ENCODE results near the gene PTGIS. TPM values are rescaled to one million over a fixed set of nuclear protein-coding genes. Genes with fewer than 3 reads are reported as not detected.

The PTGIS gene
- polyA plus RNA-seq, 2 of the 4 experiments (the other 2 are of a cell fraction) = 0.03 to 0.04 TPM

DNA sequence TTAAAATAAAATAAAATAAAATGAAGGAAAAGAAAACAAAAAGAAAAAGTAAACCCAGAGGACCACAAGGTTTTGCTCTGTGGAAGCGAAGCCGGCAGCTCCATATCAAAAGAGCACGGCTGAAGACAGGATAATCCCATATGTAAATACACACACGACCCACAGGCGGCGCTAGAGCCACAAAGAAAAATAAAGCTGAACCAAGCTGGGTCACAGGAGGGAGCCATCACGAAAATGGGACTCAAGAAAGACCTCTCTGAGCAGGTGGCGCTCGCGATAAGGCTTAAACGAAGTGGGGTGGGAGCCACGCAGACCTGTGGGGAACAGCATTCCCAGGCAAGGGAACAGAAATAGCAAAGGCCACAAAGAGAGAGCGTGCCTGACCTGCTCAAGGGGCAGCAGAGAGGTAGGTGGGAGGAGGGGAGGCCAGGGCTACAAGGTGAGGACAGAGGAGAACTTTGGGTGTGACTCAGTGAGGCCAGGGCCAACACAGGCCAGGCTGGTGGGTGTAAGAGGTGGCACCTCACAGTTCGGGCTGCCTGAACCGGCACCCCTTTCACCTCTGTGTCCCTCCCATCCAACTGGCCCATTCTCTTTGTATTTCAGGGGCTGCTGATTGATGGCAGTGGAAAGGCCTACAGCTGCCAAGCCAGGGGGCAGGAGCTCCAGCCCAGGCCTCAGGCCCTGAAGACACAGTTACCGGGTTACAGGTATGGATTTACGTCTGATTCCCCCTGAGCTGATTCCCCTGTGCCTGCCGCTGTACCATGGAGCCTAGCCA lies 26.0 kb downstream of the PTGIS start:
- DNase-seq (ENCODE audit: low read depth in 1 of 2, low spot score in 1 of 2) = peak; percentile 81 to 87
- FAIRE-seq = no peak
- no peak overlapping the region for H3K4me3 ChIP-seq
- peak overlapping the region; percentile 48 to 61; a peak in 5 of 6 replicates for H3K27ac ChIP-seq
- TF ChIP-seq SMC3 (IDR thresholded peaks at IDR 0.05) = peak; percentile 98
- TF ChIP-seq, protein P1, sequence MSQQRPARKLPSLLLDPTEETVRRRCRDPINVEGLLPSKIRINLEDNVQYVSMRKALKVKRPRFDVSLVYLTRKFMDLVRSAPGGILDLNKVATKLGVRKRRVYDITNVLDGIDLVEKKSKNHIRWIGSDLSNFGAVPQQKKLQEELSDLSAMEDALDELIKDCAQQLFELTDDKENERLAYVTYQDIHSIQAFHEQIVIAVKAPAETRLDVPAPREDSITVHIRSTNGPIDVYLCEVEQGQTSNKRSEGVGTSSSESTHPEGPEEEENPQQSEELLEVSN (IDR thresholded peaks at IDR 0.05; ENCODE audit: borderline replicate concordance, low read depth) = no peak
- no peak for TF ChIP-seq NR3C1 (IDR thresholded peaks at IDR 0.05)
- TF ChIP-seq EHF (CRISPR knock-in tag; IDR thresholded peaks at IDR 0.05) = no peak
- no peak for TF ChIP-seq FOSB (CRISPR knock-in tag; IDR thresholded peaks at IDR 0.05)
- TF ChIP-seq MAZ (IDR thresholded peaks at IDR 0.05; ENCODE audit: borderline replicate concordance, low read depth, low read length) = no peak
- TF ChIP-seq, protein P2, sequence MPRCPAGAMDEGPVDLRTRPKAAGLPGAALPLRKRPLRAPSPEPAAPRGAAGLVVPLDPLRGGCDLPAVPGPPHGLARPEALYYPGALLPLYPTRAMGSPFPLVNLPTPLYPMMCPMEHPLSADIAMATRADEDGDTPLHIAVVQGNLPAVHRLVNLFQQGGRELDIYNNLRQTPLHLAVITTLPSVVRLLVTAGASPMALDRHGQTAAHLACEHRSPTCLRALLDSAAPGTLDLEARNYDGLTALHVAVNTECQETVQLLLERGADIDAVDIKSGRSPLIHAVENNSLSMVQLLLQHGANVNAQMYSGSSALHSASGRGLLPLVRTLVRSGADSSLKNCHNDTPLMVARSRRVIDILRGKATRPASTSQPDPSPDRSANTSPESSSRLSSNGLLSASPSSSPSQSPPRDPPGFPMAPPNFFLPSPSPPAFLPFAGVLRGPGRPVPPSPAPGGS (IDR thresholded peaks at IDR 0.05) = no peak
- TF ChIP-seq RAD21 (conservative IDR thresholded peaks at IDR 0.05 in 1 of 2, IDR thresholded peaks at IDR 0.05 in 1 of 2) = peak; percentile 98
- no peak for TF ChIP-seq HOXB5 (CRISPR knock-in tag; IDR thresholded peaks at IDR 0.05)
- TF ChIP-seq GATA3 (IDR thresholded peaks at IDR 0.05; ENCODE audit: borderline replicate concordance) = no peak
- no peak for TF ChIP-seq PBX3 (IDR thresholded peaks at IDR 0.05)
- TF ChIP-seq CEBPB (IDR thresholded peaks at IDR 0.05) = no peak
- TF ChIP-seq EHMT2 (IDR thresholded peaks at IDR 0.05; ENCODE audit: low read depth) = no peak
- no peak for TF ChIP-seq POLR2AphosphoS2 (conservative IDR thresholded peaks at IDR 0.05; ENCODE audit: low read length)
- TF ChIP-seq HMGXB4 (CRISPR knock-in tag; IDR thresholded peaks at IDR 0.05; ENCODE audit: borderline replicate concordance) = no peak
- no peak for TF ChIP-seq MYC (IDR thresholded peaks at IDR 0.05; ENCODE audit: borderline replicate concordance, low read length)
- no peak for TF ChIP-seq HOXA7 (CRISPR knock-in tag; IDR thresholded peaks at IDR 0.05)
- TF ChIP-seq HOXB13 (CRISPR knock-in tag; IDR thresholded peaks at IDR 0.05; ENCODE audit: low read depth) = no peak
- TF ChIP-seq ELK1 (IDR thresholded peaks at IDR 0.05; ENCODE audit: low read depth, low read length) = no peak
- TF ChIP-seq CBX8 (IDR thresholded peaks at IDR 0.05) = no peak
- TF ChIP-seq, protein P3, sequence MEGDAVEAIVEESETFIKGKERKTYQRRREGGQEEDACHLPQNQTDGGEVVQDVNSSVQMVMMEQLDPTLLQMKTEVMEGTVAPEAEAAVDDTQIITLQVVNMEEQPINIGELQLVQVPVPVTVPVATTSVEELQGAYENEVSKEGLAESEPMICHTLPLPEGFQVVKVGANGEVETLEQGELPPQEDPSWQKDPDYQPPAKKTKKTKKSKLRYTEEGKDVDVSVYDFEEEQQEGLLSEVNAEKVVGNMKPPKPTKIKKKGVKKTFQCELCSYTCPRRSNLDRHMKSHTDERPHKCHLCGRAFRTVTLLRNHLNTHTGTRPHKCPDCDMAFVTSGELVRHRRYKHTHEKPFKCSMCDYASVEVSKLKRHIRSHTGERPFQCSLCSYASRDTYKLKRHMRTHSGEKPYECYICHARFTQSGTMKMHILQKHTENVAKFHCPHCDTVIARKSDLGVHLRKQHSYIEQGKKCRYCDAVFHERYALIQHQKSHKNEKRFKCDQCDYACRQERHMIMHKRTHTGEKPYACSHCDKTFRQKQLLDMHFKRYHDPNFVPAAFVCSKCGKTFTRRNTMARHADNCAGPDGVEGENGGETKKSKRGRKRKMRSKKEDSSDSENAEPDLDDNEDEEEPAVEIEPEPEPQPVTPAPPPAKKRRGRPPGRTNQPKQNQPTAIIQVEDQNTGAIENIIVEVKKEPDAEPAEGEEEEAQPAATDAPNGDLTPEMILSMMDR (IDR thresholded peaks at IDR 0.05) = peak; percentile 98
- no peak for TF ChIP-seq RNF2 (IDR thresholded peaks at IDR 0.05; ENCODE audit: borderline replicate concordance, low read depth)
- no peak for TF ChIP-seq ESRRA (IDR thresholded peaks at IDR 0.05; ENCODE audit: borderline replicate concordance, low read length)
- TF ChIP-seq, protein P4, sequence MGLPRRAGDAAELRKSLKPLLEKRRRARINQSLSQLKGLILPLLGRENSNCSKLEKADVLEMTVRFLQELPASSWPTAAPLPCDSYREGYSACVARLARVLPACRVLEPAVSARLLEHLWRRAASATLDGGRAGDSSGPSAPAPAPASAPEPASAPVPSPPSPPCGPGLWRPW (IDR thresholded peaks at IDR 0.05) = no peak
- H3K4me2 ChIP-seq = no peak overlapping the region
- POLR2A ChIA-PET = interaction anchor here (1.0 kb wide), 1 partner anchor 67 kb away, joined by 3 read pairs; no protein-coding TSS in a partner anchor
- 49% methylated on average over 18 of the region's 18 CpGs for WGBS (ENCODE audit: missing lambda C conversion rate)
- H3K4me1 ChIP-seq = 0 out of 3 replicates have a peak, but pooled peaks cover 5% of the 10 kb centered on the region
- peak; percentile 73 to 87 for ATAC-seq
- CTCF ChIA-PET = interaction anchor here (0.6 to 13.9 kb wide), 63 partner anchors 8 to 607 kb away, joined by 3 to 546 read pairs (median 5); partner anchors contain the start of gene KCNB1
- peaks cover 19% of the 10 kb centered on the region for H3K9me3 ChIP-seq
